Transverse colon (tissue), 4 donors: ENCODE data around the gene DPY19L1. TPM values are rescaled to one million over a fixed set of nuclear protein-coding genes. Genes with fewer than 3 reads are reported as not detected.
"Not testable (repeated sequence)": the region's sequence is repeated elsewhere in the genome, so short reads cannot be mapped to it uniquely, and the experiment has no call there.

Experiments used
- DNase-seq: peaks from one replicate; pipeline ENCODE4 v3.0.0-alpha.2; 2019
- H3K27ac ChIP-seq, 4 donors: fragments of 200-600 bp; sonication (generic); 2 replicates each; pipeline ENCODE4 v1.5.1; 2016 to 2018; ENCODE audit warnings: inconsistent platforms in 4 of 4
- H3K27me3 ChIP-seq: fragments of 200-600 bp; sonication (generic); 2 replicates; pipeline ENCODE4 v1.5.1; 2017; ENCODE audit warnings: inconsistent platforms
- H3K36me3 ChIP-seq, 4 donors: fragments of 200-600 bp; sonication (generic); 2 replicates each; pipeline ENCODE4 v1.5.1; 2017 to 2019; ENCODE audit warnings: inconsistent platforms in 4 of 4
- H3K4me1 ChIP-seq, 4 donors: fragments of 200-600 bp; sonication (generic); 2 replicates each; pipeline ENCODE4 v1.5.1; 2017 to 2020; ENCODE audit warnings: inconsistent platforms in 4 of 4
- H3K4me3 ChIP-seq, 4 donors: fragments of 200-600 bp; sonication (generic); 1 replicate in 1 of 4; 2 replicates in 3 of 4; pipeline versions ENCODE4 v1.5.1 to v1.6.1; 2017 to 2019; ENCODE audit warnings: inconsistent platforms in 4 of 4
- H3K9me3 ChIP-seq, 2 donors: fragments of 200-600 bp; sonication (generic); 2 replicates each; pipeline ENCODE4 v1.5.1; 2017 to 2019; ENCODE audit warnings: inconsistent platforms in 2 of 2
- CTCF ChIP-seq, 5 experiments: fragments of 200-600 bp in 3 of 5; fragments of 450-650 bp in 2 of 5; sonication (generic) in 3 of 5; IDR thresholded peaks; 1 replicate in 2 of 5; 2 replicates in 3 of 5; pipeline ENCODE4 v1.5.1; 2016 to 2017; ENCODE audit warnings: antibody characterized with exemption in 5 of 5, inconsistent platforms in 3 of 5, mild to moderate bottlenecking in 2 of 5, moderate library complexity in 1 of 5
- EP300 ChIP-seq: sonication (generic); formaldehyde crosslinking; IDR thresholded peaks from one replicate; pipeline ENCODE4 v1.6.1; 2017; ENCODE audit warnings: antibody characterized with exemption, low read depth
- POLR2A ChIP-seq: fragments of 450-650 bp; IDR thresholded peaks from one replicate; pipeline ENCODE4 v1.6.1; 2016; ENCODE audit warnings: antibody characterized with exemption, mild to moderate bottlenecking, moderate library complexity
- POLR2AphosphoS5 ChIP-seq, 3 donors: sonication (generic); formaldehyde crosslinking; IDR thresholded peaks; one replicate each; pipeline ENCODE4 v1.6.1; 2016; ENCODE audit warnings: antibody characterized with exemption in 3 of 3
- WGBS, 2 donors: methylation state at CpG; one replicate each; pipeline ENCODE4 v1.1.5; 2018; ENCODE audit warnings: low coverage in 1 of 2; 5-methylcytosine and 5-hydroxymethylcytosine counted together
- in situ Hi-C, 4 donors: fragments of 200-750 bp; cut with MboI; loops; one replicate each; pipeline versions ENCODE4 v1.15.0 to v1.15.1; 2017; ENCODE audit warnings: low sequenced_read_pairs in 3 of 4, low pct_ligation_motif_present in 1 of 4, low pct_unique_long_range_greater_than_20kb in 1 of 4
- intact Hi-C: fragments of 100-400 bp; cut with DNase I; formaldehyde crosslinking; loops from one replicate; pipeline ENCODE4 v1.15.1; 2023; ENCODE audit warnings: low total_unique reads
- total RNA-seq, 4 donors: library from RNA; depleted of rRNA; stranded (reverse); fragments of >200 nt; gene quantifications; one replicate each; pipeline ENCODE4 v1.1.0, GENCODE V29; 2016

Gene DPY19L1
- total RNA-seq, 4 donors from 2014 or later: 1.6 to 14.7 (median 12.0) TPM

GRCh38 chr7:34996423-34997090, 40.7 kb downstream of the DPY19L1 start:
- in situ Hi-C loops, intact Hi-C loops, DNase-seq, H3K27me3 ChIP-seq, H3K36me3 ChIP-seq, H3K4me3 ChIP-seq, H3K27ac ChIP-seq, H3K9me3 ChIP-seq: not testable (repeated sequence)
- H3K4me1 ChIP-seq: peaks cover 0 to 15% (median 2%) of the 10 kb centered on the region in 4 donors
- 57 to 83% methylated on average over 2 to 3 of the region's 5 CpGs for WGBS, 2 donors

- 80 to 96% methylated on average over 5 to 7 of the region's 7 CpGs for WGBS, 2 donors
These were observed 41.5 kb downstream of the DPY19L1 start for GRCh38 chr7:34995757-34996156.

GRCh38 chr7:34991938-34992840, 45.1 kb downstream of the DPY19L1 start:
- DNase-seq: peak; percentile 51
- WGBS, 2 donors: 33 to 36% methylated on average over 11 to 12 of the region's 12 CpGs
- H3K9me3 ChIP-seq: no peaks in the 10 kb centered on the region
- intact Hi-C loops (no loop called here), in situ Hi-C loops (no loop called here)
- H3K36me3 ChIP-seq: no peaks in the 10 kb centered on the region
- peak overlapping the region; percentile 6 to 72 (median 60) for H3K27ac ChIP-seq
- peak overlapping the region in 1 of 4 donors; percentile 22 for H3K4me3 ChIP-seq
- H3K27me3 ChIP-seq: no peaks in the 10 kb centered on the region
- peaks cover 0 to 15% (median 2%) of the 10 kb centered on the region in 4 donors for H3K4me1 ChIP-seq
- TF ChIP-seq POLR2A (peak; percentile 25), POLR2AphosphoS5 (IDR thresholded peaks at IDR 0.05) (no peak)

More at GRCh38 chr7:34995757-34996156, 41.5 kb downstream of the DPY19L1 start:
- Histone ChIP-seq H3K27me3 (no peaks in the 10 kb centered on the region), H3K9me3 (no peaks in the 10 kb centered on the region), H3K4me3 (no peak overlapping the region), H3K27ac (no peak overlapping the region), H3K36me3 (peaks cover 0 to 3% (median 0%) of the 10 kb centered on the region in 4 donors), H3K4me1 (peaks cover 0 to 15% (median 2%) of the 10 kb centered on the region in 4 donors)
- in situ Hi-C loops: no loop called here
- intact Hi-C loops: no loop called here
- no peak for TF ChIP-seq POLR2A
- TF ChIP-seq CTCF (IDR thresholded peaks at IDR 0.05): no peak
- no peak for TF ChIP-seq EP300
- TF ChIP-seq POLR2AphosphoS5 (IDR thresholded peaks at IDR 0.05): no peak
- DNase-seq: no peak

DNA sequence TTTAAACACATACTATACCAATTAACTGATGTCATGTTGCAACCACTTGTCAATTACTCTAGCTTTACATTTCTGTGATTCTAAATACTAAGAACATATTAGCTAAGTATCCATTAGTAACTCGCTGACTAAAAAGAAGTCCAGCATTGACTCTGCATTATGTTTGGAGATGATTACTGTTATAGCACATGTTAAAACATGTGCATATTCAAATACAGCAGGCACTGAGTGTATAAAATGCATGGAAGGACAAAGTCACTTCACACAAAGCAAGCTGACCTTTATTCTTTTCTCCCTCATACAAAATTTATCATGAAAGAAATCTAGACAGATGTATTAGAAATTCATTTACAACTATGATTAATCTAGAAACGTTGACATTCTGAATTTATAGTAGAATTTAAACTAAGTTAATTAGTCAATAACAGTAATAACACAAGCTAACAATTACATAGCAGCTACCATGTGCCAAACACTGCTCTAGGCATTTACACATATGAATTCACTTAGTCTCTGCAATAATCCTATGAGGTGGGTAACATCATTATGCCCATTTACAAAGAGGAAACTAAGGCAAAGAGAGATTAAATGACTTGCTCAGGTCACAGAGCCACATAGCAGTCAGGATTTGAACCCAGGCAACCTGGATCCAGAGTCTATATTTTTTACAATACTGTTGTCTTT, 48.7 kb downstream of the DPY19L1 start:
- H3K27ac ChIP-seq, intact Hi-C loops, H3K27me3 ChIP-seq, H3K9me3 ChIP-seq, in situ Hi-C loops, H3K4me3 ChIP-seq, DNase-seq, H3K36me3 ChIP-seq: not testable (repeated sequence)
- 61 to 77% methylated on average over 2 of the region's 2 CpGs for WGBS, 2 donors
- H3K4me1 ChIP-seq: peaks cover 0 to 15% (median 2%) of the 10 kb centered on the region in 4 donors

DNA sequence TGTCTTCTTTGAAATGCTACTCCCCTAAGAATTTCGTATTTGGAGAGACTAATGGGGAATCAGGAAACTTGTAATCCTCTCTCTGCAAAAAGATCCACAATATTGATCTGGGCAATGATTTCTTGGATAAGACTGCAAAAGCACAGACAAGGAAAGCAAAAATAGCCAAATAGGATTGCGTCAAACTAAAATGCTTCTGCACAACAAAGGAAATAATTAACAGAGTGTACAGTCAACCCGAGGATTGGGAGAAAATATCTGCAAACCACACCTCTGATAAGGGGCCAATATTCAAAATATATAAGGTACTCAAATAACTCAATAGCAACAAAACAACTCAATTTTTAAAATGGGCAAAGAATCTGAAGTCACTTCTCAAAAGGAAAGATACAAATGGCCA, 52.1 kb downstream of the DPY19L1 start:
- H3K27me3 ChIP-seq, H3K27ac ChIP-seq, H3K4me1 ChIP-seq, H3K36me3 ChIP-seq, intact Hi-C loops, H3K4me3 ChIP-seq, in situ Hi-C loops, DNase-seq, H3K9me3 ChIP-seq: not testable (repeated sequence)
- WGBS, 2 donors: 77 to 93% methylated on average over 3 of the region's 3 CpGs

DNA sequence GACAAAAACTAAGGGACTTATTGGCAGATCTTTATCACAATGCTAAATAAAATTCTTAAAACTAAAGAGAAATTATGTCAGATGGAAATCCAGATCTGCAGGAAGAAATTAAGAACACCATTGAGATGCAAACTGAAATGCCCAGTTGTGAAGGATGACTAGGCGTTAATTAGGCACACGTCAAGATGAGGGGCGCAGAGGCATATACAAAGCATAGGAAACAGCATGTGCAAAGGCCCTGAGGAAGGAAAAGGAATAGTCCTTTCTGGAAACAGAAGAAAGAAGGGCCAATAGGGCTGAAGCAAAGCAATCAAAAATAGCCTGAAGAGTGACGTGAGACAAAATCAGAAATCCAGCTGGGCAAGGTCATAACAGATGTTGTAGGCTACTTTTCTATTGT, 53.1 kb downstream of the DPY19L1 start:
- H3K27me3 ChIP-seq, DNase-seq, intact Hi-C loops, H3K4me1 ChIP-seq, H3K4me3 ChIP-seq, in situ Hi-C loops, H3K27ac ChIP-seq, H3K36me3 ChIP-seq, H3K9me3 ChIP-seq: not testable (repeated sequence)
- WGBS, 2 donors: 93 to 99% methylated on average over 4 of the region's 4 CpGs
